Thyroid gland (tissue), 4 donors: ENCODE measurements around the gene ODAD2. TPM values are rescaled to one million over a fixed set of nuclear protein-coding genes. Genes with fewer than 3 reads are reported as not detected.

Experiments
- DNase-seq, 2 donors: peaks; one replicate each; pipeline ENCODE4 v3.0.0-alpha.2; 2019
- H3K27ac ChIP-seq, 3 donors: fragments of 200-600 bp; sonication (generic); 1 replicate in 2 of 3; 2 replicates in 1 of 3; pipeline ENCODE4 v1.5.1; 2016 to 2019; ENCODE audit warnings: mild to moderate bottlenecking in 1 of 3, moderate library complexity in 1 of 3
- H3K27me3 ChIP-seq: fragments of 200-600 bp; sonication (generic); one replicate; pipeline ENCODE4 v1.5.1; 2019
- H3K36me3 ChIP-seq, 2 donors: fragments of 200-600 bp; sonication (generic); one replicate each; pipeline ENCODE4 v1.5.1; 2016 to 2019
- H3K4me1 ChIP-seq, 2 donors: fragments of 200-600 bp; sonication (generic); one replicate each; pipeline ENCODE4 v1.5.1; 2017 to 2019
- H3K4me3 ChIP-seq, 3 donors: fragments of 200-600 bp; sonication (generic); replicated peaks in 1 of 3; 1 replicate in 2 of 3; 2 replicates in 1 of 3; pipeline ENCODE4 v1.5.1; 2016; ENCODE audit warnings: mild to moderate bottlenecking in 1 of 3
- H3K9me3 ChIP-seq: fragments of 200-600 bp; sonication (generic); one replicate; pipeline ENCODE4 v1.5.1; 2017
- CTCF ChIP-seq, 6 experiments: fragments of 200-600 bp in 3 of 6; fragments of 450-650 bp in 3 of 6; sonication (generic) in 3 of 6; IDR thresholded peaks; one replicate each; pipeline ENCODE4 v1.5.1; 2016 to 2019; ENCODE audit warnings: antibody characterized with exemption in 6 of 6, mild to moderate bottlenecking in 2 of 6, inconsistent platforms in 1 of 6, moderate library complexity in 1 of 6
- POLR2A ChIP-seq, 2 donors: fragments of 450-650 bp; IDR thresholded peaks; one replicate each; pipeline ENCODE4 v1.6.1; 2017; ENCODE audit warnings: antibody characterized with exemption in 2 of 2, mild to moderate bottlenecking in 2 of 2, moderate library complexity in 1 of 2
- WGBS, 2 donors: methylation state at CpG; one replicate each; pipeline ENCODE4 v1.1.5; 2017; 5-methylcytosine and 5-hydroxymethylcytosine counted together
- intact Hi-C: fragments of 100-400 bp; cut with DNase I; formaldehyde crosslinking; loops from one replicate; pipeline ENCODE4 v1.15.1; 2023
- total RNA-seq, 4 donors: library from RNA; depleted of rRNA; stranded (reverse); fragments of >200 nt; gene quantifications; one replicate each; pipeline ENCODE4 v1.2.3, GENCODE V29; 2016

Gene ODAD2
- total RNA-seq, 4 donors from 2014 or later, result 0.11 to 0.50 TPM; not detected in 2

GRCh38 chr10:27949528-27950241 is 49.2 kb downstream of the ODAD2 start:
- H3K36me3 ChIP-seq, result no peaks in the 10 kb centered on the region
- WGBS, 2 donors, result 74 to 76% methylated on average over 9 of the region's 9 CpGs
- H3K4me1 ChIP-seq, result no peaks in the 10 kb centered on the region
- TF ChIP-seq POLR2A (IDR thresholded peaks at IDR 0.05) (no peak), CTCF (IDR thresholded peaks at IDR 0.05) (no peak)
- no peaks in the 10 kb centered on the region for H3K27me3 ChIP-seq
- intact Hi-C loops, result no loop called here
- H3K4me3 ChIP-seq, result no peak overlapping the region
- DNase-seq, result no peak
- no peak overlapping the region for H3K27ac ChIP-seq
- no peaks in the 10 kb centered on the region for H3K9me3 ChIP-seq

- H3K4me1 ChIP-seq, result no peaks in the 10 kb centered on the region
- TF ChIP-seq CTCF (IDR thresholded peaks at IDR 0.05) (no peak), POLR2A (IDR thresholded peaks at IDR 0.05) (no peak)
Observed at GRCh38 chr10:27948186-27948585, 50.7 kb downstream of the ODAD2 start.

GRCh38 chr10:27947540-27947939 is 51.3 kb downstream of the ODAD2 start:
- TF ChIP-seq POLR2A (IDR thresholded peaks at IDR 0.05), result no peak
- TF ChIP-seq CTCF (IDR thresholded peaks at IDR 0.05), result no peak
- Histone ChIP-seq H3K4me3 (no peak overlapping the region), H3K27ac (no peak overlapping the region), H3K9me3 (no peaks in the 10 kb centered on the region), H3K36me3 (no peaks in the 10 kb centered on the region), H3K4me1 (no peaks in the 10 kb centered on the region), H3K27me3 (no peaks in the 10 kb centered on the region)
- WGBS, 2 donors, result 34 to 41% methylated on average over 5 of the region's 5 CpGs
- DNase-seq, result no peak
- intact Hi-C loops, result no loop called here

More at GRCh38 chr10:27948186-27948585, 50.7 kb downstream of the ODAD2 start:
- Histone ChIP-seq H3K27ac (no peak overlapping the region), H3K36me3 (no peaks in the 10 kb centered on the region), H3K9me3 (no peaks in the 10 kb centered on the region), H3K4me3 (no peak overlapping the region), H3K27me3 (no peaks in the 10 kb centered on the region)
- intact Hi-C loops, result no loop called here
- no peak for DNase-seq
- WGBS, 2 donors, result 55 to 74% methylated on average over 1 of the region's 1 CpG

- H3K27ac ChIP-seq, result no peak overlapping the region
- TF ChIP-seq POLR2A (IDR thresholded peaks at IDR 0.05) (no peak), CTCF (IDR thresholded peaks at IDR 0.05) (no peak)
- no peaks in the 10 kb centered on the region for H3K27me3 ChIP-seq
- H3K36me3 ChIP-seq, result no peaks in the 10 kb centered on the region
- intact Hi-C loops, result no loop called here
- H3K9me3 ChIP-seq, result no peaks in the 10 kb centered on the region
- 93 to 94% methylated on average over 12 of the region's 12 CpGs for WGBS, 2 donors
- no peaks in the 10 kb centered on the region for H3K4me1 ChIP-seq
- no peak for DNase-seq
- no peak overlapping the region for H3K4me3 ChIP-seq
Observed at GRCh38 chr10:27944005-27944404, 54.9 kb downstream of the ODAD2 start.

GRCh38 chr10:27914888-27915287 is 84.0 kb downstream of the ODAD2 start:
- Histone ChIP-seq H3K4me3 (no peak overlapping the region), H3K27ac (no peak overlapping the region), H3K4me1 (no peaks in the 10 kb centered on the region), H3K27me3 (no peaks in the 10 kb centered on the region), H3K9me3 (no peaks in the 10 kb centered on the region), H3K36me3 (no peaks in the 10 kb centered on the region)
- WGBS, 2 donors, result 96% methylated on average over 3 of the region's 3 CpGs
- no peak for TF ChIP-seq POLR2A (IDR thresholded peaks at IDR 0.05)
- no peak for TF ChIP-seq CTCF (IDR thresholded peaks at IDR 0.05)
- intact Hi-C loops, result no loop called here
- DNase-seq, result no peak
